GM12891 (cell line): ENCODE measurements around the gene TMEM106C.

Experiments
- POLR2A ChIP-seq: IDR thresholded peaks from 2 replicates; pipeline ENCODE4 v1.6.1; 2011; ENCODE audit warnings: low read depth, low read length, control low read depth
- POLR2AphosphoS5 ChIP-seq: IDR thresholded peaks from 2 replicates; pipeline ENCODE4 v1.6.1; 2011; ENCODE audit warnings: low read depth, low read length, control low read depth
- POU2F2 ChIP-seq: IDR thresholded peaks from 2 replicates; pipeline ENCODE4 v1.6.1; 2011; ENCODE audit warnings: low read depth, mild to moderate bottlenecking, control low read depth, low read length, moderate library complexity
- SPI1 ChIP-seq: IDR thresholded peaks from 2 replicates; pipeline ENCODE4 v1.6.1; 2011; ENCODE audit warnings: low read depth, low read length, control low read depth
- TAF1 ChIP-seq: IDR thresholded peaks from 2 replicates; pipeline ENCODE4 v1.6.1; 2011; ENCODE audit warnings: low read depth, low read length, control low read depth

DNA sequence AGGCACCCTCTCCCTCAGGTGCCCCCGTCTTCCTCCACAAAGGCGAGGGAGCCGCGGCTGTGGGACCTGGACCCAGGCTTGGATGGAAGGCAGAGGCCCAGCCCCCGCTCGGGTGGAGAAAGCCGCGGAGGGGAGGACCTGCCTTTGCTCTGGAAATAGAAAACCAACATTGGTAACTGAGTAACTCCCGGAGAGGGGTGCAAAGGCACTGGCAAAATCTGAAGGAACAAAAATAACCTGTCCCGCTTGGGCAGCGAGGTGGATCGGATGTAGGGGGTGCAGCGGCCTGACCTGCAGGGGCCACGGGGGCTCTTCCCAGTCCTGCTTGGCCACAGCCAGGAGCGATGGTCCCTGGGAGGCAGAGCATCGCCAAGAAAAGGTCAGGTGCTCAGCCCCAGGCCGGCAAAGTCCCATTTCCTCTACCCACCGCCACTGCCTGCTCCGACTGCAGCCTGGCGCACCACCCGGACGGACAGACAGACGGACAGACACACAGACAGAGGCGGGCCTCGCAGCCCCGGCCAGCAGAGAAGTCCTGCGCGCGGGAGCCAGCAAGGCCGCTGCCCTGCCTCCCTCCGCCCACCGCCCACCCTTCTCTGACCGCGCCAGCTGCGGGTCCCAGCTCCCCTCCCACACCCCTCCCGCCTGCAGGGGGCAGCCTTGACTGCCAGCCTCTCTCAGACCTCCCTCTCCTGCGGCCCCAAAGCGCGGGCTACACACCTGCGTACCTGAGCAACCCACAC is 21.4 kb upstream of the TMEM106C start:
- TF ChIP-seq POU2F2 (no peak), TAF1 (no peak), POLR2A (no peak), POLR2AphosphoS5 (no peak), SPI1 (no peak)
